CD14-positive monocyte (primary cell): ENCODE data around the gene POMT1. TPM values are rescaled to one million over a fixed set of nuclear protein-coding genes. Genes with fewer than 3 reads are reported as not detected.

Experiments
- DNase-seq, 3 donors: peaks; one replicate each; pipeline ENCODE4 v3.0.0-alpha.2; 2011 to 2022
- H2AFZ ChIP-seq: 2 replicates; pipeline ENCODE4 v1.6.0; 2012; ENCODE audit warnings: mild to moderate bottlenecking, low read depth, low read length, inconsistent platforms; ENCODE audit not compliant: insufficient read depth, poor library complexity, severe bottlenecking
- H3K27ac ChIP-seq, 2 donors: 1 replicate in 1 of 2; 2 replicates in 1 of 2; pipeline ENCODE4 v1.5.1; 2012 to 2013; ENCODE audit warnings: low read length in 2 of 2, control low read depth in 1 of 2, inconsistent platforms in 1 of 2, low read depth in 1 of 2, mild to moderate bottlenecking in 1 of 2
- H3K27me3 ChIP-seq, 2 donors: one replicate each; pipeline versions ENCODE4 v1.6.0 to v1.6.1; 2011 to 2013; ENCODE audit warnings: low read length in 2 of 2; ENCODE audit not compliant: control insufficient read depth in 2 of 2, insufficient read depth in 2 of 2
- H3K36me3 ChIP-seq, 2 donors: replicated peaks in 1 of 2; 1 replicate in 1 of 2; 2 replicates in 1 of 2; pipeline versions ENCODE4 v1.5.1 to v1.6.1; 2012 to 2013; ENCODE audit warnings: low read length in 2 of 2, control low read depth in 1 of 2, inconsistent platforms in 1 of 2, mild to moderate bottlenecking in 1 of 2; ENCODE audit not compliant: insufficient read depth in 2 of 2, control insufficient read depth in 1 of 2
- H3K4me1 ChIP-seq, 2 donors: 1 replicate in 1 of 2; 2 replicates in 1 of 2; pipeline versions ENCODE4 v1.5.1 to v1.6.1; 2012 to 2013; ENCODE audit warnings: low read length in 2 of 2, control low read depth in 1 of 2, inconsistent platforms in 1 of 2, mild to moderate bottlenecking in 1 of 2, moderate library complexity in 1 of 2; ENCODE audit not compliant: insufficient read depth in 2 of 2, control insufficient read depth in 1 of 2
- H3K4me2 ChIP-seq: replicated peaks from 2 replicates; pipeline ENCODE3; 2012; ENCODE audit warnings: low read length, moderate library complexity, mild to moderate bottlenecking; ENCODE audit not compliant: poor library complexity, severe bottlenecking; ENCODE audit errors: extremely low read depth
- H3K4me3 ChIP-seq, 3 experiments: fragments of 200-600 bp in 1 of 3; sonication (generic) in 1 of 3; replicated peaks in 1 of 3; 1 replicate in 2 of 3; 2 replicates in 1 of 3; pipeline ENCODE4 v1.5.1; 2011 to 2013; ENCODE audit warnings: low read length in 3 of 3, mild to moderate bottlenecking in 3 of 3, control low read depth in 2 of 3, low read depth in 2 of 3, inconsistent platforms in 1 of 3, moderate library complexity in 1 of 3
- H3K79me2 ChIP-seq: 2 replicates; pipeline ENCODE4 v1.6.0; 2012; ENCODE audit warnings: mild to moderate bottlenecking, control low read depth, inconsistent platforms, low read length, moderate library complexity; ENCODE audit not compliant: insufficient read depth
- H3K9ac ChIP-seq: 2 replicates; pipeline ENCODE4 v1.6.0; 2017; ENCODE audit warnings: low read length, mild to moderate bottlenecking; ENCODE audit not compliant: insufficient read depth, poor library complexity, severe bottlenecking
- H3K9me3 ChIP-seq, 2 donors: replicated peaks in 1 of 2; 1 replicate in 1 of 2; 2 replicates in 1 of 2; pipeline versions ENCODE4 v1.5.1 to v1.6.1; 2012 to 2013; ENCODE audit warnings: low read length in 2 of 2, control low read depth in 1 of 2; ENCODE audit not compliant: control insufficient read depth in 1 of 2, insufficient read depth in 1 of 2
- H4K20me1 ChIP-seq: 2 replicates; pipeline ENCODE4 v1.6.0; 2012; ENCODE audit warnings: mild to moderate bottlenecking, low read length, control low read depth, moderate library complexity; ENCODE audit not compliant: insufficient read depth
- H3K27ac Mint-ChIP-seq, 7 donors: one replicate each; pipeline ENCODE4 v1.8.0; 2020; ENCODE audit warnings: mild to moderate bottlenecking in 7 of 7, mixed read lengths in 7 of 7, moderate library complexity in 6 of 7, inconsistent platforms in 2 of 7
- H3K27me3 Mint-ChIP-seq, 3 donors: one replicate each; pipeline ENCODE4 v1.8.0; 2021 to 2022; ENCODE audit warnings: low read depth in 3 of 3, mild to moderate bottlenecking in 3 of 3, mixed read lengths in 3 of 3, moderate library complexity in 3 of 3, inconsistent platforms in 1 of 3
- H3K36me3 Mint-ChIP-seq, 2 donors: one replicate each; pipeline ENCODE4 v1.8.0; 2020; ENCODE audit warnings: mixed read lengths in 2 of 2, inconsistent platforms in 1 of 2, mild to moderate bottlenecking in 1 of 2
- H3K4me1 Mint-ChIP-seq: one replicate; pipeline ENCODE4 v1.8.0; 2020; ENCODE audit warnings: mild to moderate bottlenecking, mixed read lengths
- H3K4me3 Mint-ChIP-seq, 2 donors: one replicate each; pipeline ENCODE4 v1.8.0; 2020; ENCODE audit warnings: mild to moderate bottlenecking in 2 of 2, mixed read lengths in 2 of 2, moderate library complexity in 1 of 2
- H3K9me3 Mint-ChIP-seq, 7 donors: one replicate each; pipeline ENCODE4 v1.8.0; 2020 to 2022; ENCODE audit warnings: mixed read lengths in 7 of 7, mild to moderate bottlenecking in 6 of 7, moderate library complexity in 6 of 7, inconsistent platforms in 2 of 7
- WGBS: methylation state at CpG from one replicate; pipeline ENCODE4 v1.1.5; 2013; ENCODE audit warnings: missing lambda C conversion rate; ENCODE audit not compliant: insufficient coverage; 5-methylcytosine and 5-hydroxymethylcytosine counted together
- intact Hi-C, 2 donors: fragments of 100-400 bp; cut with micrococcal nuclease; formaldehyde crosslinking; loops; one replicate each; pipeline versions ENCODE4 v1.15.0 to v1.15.1; 2023
- polyA plus RNA-seq, 3 donors: library from polyadenylated mRNA; depleted of rRNA in 1 of 3; unstranded in 2 of 3; stranded (reverse) in 1 of 3; fragments of 300-500 nt in 2 of 3; fragments of >200 nt in 1 of 3; fragmentation: Illumina TruSeq in 2 of 3; gene quantifications; 1 replicate in 2 of 3; 2 replicates in 1 of 3; pipeline ENCODE4 v1.2.3, GENCODE V29; 2012 to 2021
- TF ChIP-seq, protein P1 (sequence below): fragments of 200-600 bp; IDR thresholded peaks from one replicate; pipeline ENCODE4 v1.8.0; 2022; ENCODE audit warnings: antibody characterized with exemption, mild to moderate bottlenecking

Gene POMT1
- polyA plus RNA-seq, 3 donors: 5.9 to 22.3 (median 7.5) TPM

DNA sequence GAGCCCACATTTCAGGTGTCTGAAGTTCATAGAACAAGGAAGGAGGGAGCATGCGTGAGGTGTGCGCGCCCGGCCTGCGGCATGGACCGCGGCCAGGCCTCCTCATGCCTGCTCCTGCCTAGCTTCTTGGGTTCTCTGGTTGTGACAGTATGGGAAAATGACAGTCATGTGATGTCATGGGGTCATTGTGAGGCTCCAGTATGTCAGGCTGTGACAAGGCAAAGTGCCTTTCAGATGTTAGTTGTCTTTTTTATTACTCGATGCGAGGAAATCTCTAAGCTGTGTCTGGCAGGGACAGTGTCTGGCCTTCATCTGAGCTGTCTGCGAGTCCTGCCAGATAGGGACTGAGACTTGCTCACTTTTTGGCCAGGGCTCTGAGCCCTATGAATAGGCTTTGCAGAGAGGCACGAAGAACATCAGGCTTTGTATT, 15.1 kb downstream of the POMT1 start:
- H3K4me2 ChIP-seq: no peak overlapping the region
- H3K79me2 ChIP-seq: no peaks in the 10 kb centered on the region
- Mint-ChIP-seq H3K27ac (peak overlapping the region in 3 of 7 donors; percentile 2 to 76 (median 3)), H3K36me3 (peaks cover 45 to 72% of the 10 kb centered on the region in 2 donors), H3K9me3 (peaks cover 0 to 11% (median 4%) of the 10 kb centered on the region in 7 donors), H3K27me3 (peaks cover 0 to 2% (median 0%) of the 10 kb centered on the region in 3 donors), H3K4me3 (no peak overlapping the region), H3K4me1 (no peaks in the 10 kb centered on the region)
- H3K36me3 ChIP-seq: peaks cover 50 to 60% of the 10 kb centered on the region in 2 donors
- intact Hi-C loops: no loop called here
- DNase-seq: no peak
- WGBS: 94% methylated on average over 11 of the region's 11 CpGs
- H2AFZ ChIP-seq: no peak overlapping the region
- no peak overlapping the region for H3K9ac ChIP-seq
- H4K20me1 ChIP-seq: no peaks in the 10 kb centered on the region
- no peak overlapping the region for H3K4me3 ChIP-seq
- TF ChIP-seq, protein P1, sequence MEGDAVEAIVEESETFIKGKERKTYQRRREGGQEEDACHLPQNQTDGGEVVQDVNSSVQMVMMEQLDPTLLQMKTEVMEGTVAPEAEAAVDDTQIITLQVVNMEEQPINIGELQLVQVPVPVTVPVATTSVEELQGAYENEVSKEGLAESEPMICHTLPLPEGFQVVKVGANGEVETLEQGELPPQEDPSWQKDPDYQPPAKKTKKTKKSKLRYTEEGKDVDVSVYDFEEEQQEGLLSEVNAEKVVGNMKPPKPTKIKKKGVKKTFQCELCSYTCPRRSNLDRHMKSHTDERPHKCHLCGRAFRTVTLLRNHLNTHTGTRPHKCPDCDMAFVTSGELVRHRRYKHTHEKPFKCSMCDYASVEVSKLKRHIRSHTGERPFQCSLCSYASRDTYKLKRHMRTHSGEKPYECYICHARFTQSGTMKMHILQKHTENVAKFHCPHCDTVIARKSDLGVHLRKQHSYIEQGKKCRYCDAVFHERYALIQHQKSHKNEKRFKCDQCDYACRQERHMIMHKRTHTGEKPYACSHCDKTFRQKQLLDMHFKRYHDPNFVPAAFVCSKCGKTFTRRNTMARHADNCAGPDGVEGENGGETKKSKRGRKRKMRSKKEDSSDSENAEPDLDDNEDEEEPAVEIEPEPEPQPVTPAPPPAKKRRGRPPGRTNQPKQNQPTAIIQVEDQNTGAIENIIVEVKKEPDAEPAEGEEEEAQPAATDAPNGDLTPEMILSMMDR: no peak
- no peaks in the 10 kb centered on the region for H3K27me3 ChIP-seq
- no peaks in the 10 kb centered on the region for H3K4me1 ChIP-seq
- H3K9me3 ChIP-seq: peaks cover 26 to 30% of the 10 kb centered on the region in 2 donors
- no peak overlapping the region for H3K27ac ChIP-seq

DNA sequence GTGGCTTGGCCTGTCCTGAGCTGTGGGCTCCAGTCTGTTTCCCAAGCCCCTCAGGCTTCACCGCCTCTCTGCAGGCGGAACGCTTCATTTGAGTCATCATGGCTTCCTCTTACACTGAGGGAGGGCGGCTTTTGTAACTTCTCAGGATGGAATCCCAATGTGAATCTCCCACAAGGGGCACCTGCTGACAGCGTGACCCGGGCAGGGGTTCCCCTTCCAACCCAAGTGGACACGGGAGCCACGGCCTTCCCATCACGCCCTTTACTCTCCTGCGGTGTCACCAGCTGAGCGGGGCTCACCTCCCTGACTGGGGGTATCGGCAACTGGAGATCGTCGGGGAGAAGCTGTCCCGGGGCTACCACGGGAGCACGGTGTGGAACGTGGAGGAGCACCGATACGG, 15.8 kb downstream of the POMT1 start:
- Mint-ChIP-seq H3K9me3 (peaks cover 0 to 11% (median 4%) of the 10 kb centered on the region in 7 donors), H3K27ac (no peak overlapping the region), H3K4me3 (no peak overlapping the region), H3K4me1 (no peaks in the 10 kb centered on the region), H3K27me3 (peaks cover 0 to 2% (median 1%) of the 10 kb centered on the region in 3 donors), H3K36me3 (peaks cover 44 to 70% of the 10 kb centered on the region in 2 donors)
- Histone ChIP-seq H3K4me2 (no peak overlapping the region), H3K9ac (no peak overlapping the region), H3K27me3 (no peaks in the 10 kb centered on the region), H3K9me3 (peaks cover 26 to 30% of the 10 kb centered on the region in 2 donors), H3K4me1 (no peaks in the 10 kb centered on the region), H3K79me2 (no peaks in the 10 kb centered on the region), H3K36me3 (peaks cover 47 to 60% of the 10 kb centered on the region in 2 donors), H3K27ac (no peak overlapping the region), H4K20me1 (no peaks in the 10 kb centered on the region), H2AFZ (no peak overlapping the region), H3K4me3 (no peak overlapping the region)
- WGBS: 90% methylated on average over 20 of the region's 20 CpGs
- TF ChIP-seq, protein P1: no peak
- DNase-seq: no peak
- intact Hi-C loops: no loop called here
